C4-2B (cell line): ENCODE results near the gene CCDC34.

Experiments used
- H3K27ac ChIP-seq: fragments of 450-650 bp; 2 replicates; pipeline ENCODE4 v1.5.1; 2017
- ZFX ChIP-seq: fragments of 450-650 bp; IDR thresholded peaks from 2 replicates; pipeline ENCODE4 v1.6.1; 2017
- TF ChIP-seq, protein P1 (sequence below): fragments of 450-650 bp; conservative IDR thresholded peaks from 2 replicates; pipeline ENCODE4 v1.5.1; 2017; ENCODE audit warnings: mild to moderate bottlenecking

The CCDC34 gene

GRCh38 chr11:27375370-27375769, 12.4 kb upstream of the CCDC34 start:
- TF ChIP-seq, protein P1, sequence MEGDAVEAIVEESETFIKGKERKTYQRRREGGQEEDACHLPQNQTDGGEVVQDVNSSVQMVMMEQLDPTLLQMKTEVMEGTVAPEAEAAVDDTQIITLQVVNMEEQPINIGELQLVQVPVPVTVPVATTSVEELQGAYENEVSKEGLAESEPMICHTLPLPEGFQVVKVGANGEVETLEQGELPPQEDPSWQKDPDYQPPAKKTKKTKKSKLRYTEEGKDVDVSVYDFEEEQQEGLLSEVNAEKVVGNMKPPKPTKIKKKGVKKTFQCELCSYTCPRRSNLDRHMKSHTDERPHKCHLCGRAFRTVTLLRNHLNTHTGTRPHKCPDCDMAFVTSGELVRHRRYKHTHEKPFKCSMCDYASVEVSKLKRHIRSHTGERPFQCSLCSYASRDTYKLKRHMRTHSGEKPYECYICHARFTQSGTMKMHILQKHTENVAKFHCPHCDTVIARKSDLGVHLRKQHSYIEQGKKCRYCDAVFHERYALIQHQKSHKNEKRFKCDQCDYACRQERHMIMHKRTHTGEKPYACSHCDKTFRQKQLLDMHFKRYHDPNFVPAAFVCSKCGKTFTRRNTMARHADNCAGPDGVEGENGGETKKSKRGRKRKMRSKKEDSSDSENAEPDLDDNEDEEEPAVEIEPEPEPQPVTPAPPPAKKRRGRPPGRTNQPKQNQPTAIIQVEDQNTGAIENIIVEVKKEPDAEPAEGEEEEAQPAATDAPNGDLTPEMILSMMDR = no peak
- TF ChIP-seq ZFX = no peak
- no peak overlapping the region for H3K27ac ChIP-seq

DNA sequence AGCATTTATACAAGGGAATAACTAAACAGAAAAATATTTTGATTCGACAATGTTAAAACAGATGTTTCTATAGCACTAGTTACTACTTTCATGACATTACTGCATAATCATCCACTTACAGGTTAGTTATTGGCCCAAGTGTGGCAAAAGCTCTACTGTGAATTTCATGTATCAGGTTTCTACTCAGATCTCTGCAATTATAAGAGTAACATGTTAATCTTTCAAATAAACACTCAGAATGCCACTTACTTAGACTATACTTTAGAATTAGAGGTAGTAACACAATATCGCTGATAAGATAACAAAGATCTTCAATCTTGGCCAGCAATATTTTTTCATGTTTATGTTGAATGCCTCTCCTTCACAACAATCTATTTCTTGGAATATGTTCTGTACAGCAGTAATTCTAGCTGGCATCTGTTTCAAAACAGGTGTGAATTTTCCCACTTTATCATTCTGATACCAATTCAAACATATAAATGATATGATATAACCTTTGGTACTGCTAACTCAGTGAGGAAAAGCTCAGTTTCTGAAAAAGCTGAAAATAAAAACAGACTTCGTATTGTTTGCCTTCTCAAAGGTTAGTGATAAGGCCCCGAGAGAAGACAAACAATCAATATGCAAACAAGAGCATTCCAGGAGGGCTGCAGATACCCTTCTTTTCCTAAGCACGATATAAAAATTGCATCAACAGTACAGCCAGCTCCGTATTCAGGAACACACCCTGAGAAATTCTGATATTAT, 11.0 kb upstream of the CCDC34 start:
- no peak overlapping the region for H3K27ac ChIP-seq
- TF ChIP-seq ZFX = no peak
- TF ChIP-seq, protein P1 = no peak

- H3K27ac ChIP-seq = no peak overlapping the region
- TF ChIP-seq, protein P1 = no peak
- no peak for TF ChIP-seq ZFX
These were observed 10.4 kb upstream of the CCDC34 start for GRCh38 chr11:27373392-27373791.

GRCh38 chr11:27372164-27372563, 9.1 kb upstream of the CCDC34 start:
- TF ChIP-seq, protein P1 = no peak
- no peak for TF ChIP-seq ZFX
- no peak overlapping the region for H3K27ac ChIP-seq

GRCh38 chr11:27371489-27371888, 8.5 kb upstream of the CCDC34 start:
- TF ChIP-seq, protein P1 = no peak
- TF ChIP-seq ZFX = no peak
- H3K27ac ChIP-seq = no peak overlapping the region

DNA sequence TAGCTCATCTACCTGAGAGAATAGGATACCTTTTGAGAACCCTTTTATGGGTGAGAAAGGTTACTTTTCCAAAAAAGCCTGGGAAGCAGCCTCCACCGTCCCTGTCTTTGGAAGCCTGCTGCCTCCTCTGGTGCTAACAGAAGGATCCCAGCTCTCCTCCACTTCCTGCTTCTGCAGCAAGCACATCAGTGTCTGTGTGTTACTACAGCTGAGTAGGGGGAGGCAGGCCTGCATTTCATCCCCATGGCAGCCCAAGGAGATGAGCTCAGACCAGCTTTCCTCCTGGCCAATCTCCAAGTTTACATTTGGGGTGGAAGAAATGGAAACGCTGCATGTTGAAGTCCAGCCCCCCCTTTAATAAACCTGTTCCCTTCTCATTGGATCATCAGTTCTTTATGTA, 7.4 kb upstream of the CCDC34 start:
- no peak overlapping the region for H3K27ac ChIP-seq
- TF ChIP-seq, protein P1 = no peak
- no peak for TF ChIP-seq ZFX

GRCh38 chr11:27367881-27368280, 4.9 kb upstream of the CCDC34 start:
- no peak overlapping the region for H3K27ac ChIP-seq
- TF ChIP-seq ZFX = no peak
- TF ChIP-seq, protein P1 = no peak
